Right renal cortex interstitium (tissue), 3 donors: ENCODE data around the gene SLC12A3. TPM values are rescaled to one million over a fixed set of nuclear protein-coding genes. Genes with fewer than 3 reads are reported as not detected.

Source experiments
- DNase-seq, 3 donors: peaks; one replicate each; pipeline ENCODE4 v3.0.0-alpha.2; 2013; ENCODE audit warnings: low read depth in 3 of 3, low spot score in 2 of 3
- polyA plus RNA-seq, 3 donors: library from polyadenylated mRNA; unstranded; fragments of 120-200 nt; gene quantifications; one replicate each; pipeline ENCODE4 v1.2.1, GENCODE V29; 2013; ENCODE audit not compliant: insufficient read length in 3 of 3

The SLC12A3 gene
- polyA plus RNA-seq, 3 donors = 39.3 to 61.0 (median 39.5) TPM

DNA sequence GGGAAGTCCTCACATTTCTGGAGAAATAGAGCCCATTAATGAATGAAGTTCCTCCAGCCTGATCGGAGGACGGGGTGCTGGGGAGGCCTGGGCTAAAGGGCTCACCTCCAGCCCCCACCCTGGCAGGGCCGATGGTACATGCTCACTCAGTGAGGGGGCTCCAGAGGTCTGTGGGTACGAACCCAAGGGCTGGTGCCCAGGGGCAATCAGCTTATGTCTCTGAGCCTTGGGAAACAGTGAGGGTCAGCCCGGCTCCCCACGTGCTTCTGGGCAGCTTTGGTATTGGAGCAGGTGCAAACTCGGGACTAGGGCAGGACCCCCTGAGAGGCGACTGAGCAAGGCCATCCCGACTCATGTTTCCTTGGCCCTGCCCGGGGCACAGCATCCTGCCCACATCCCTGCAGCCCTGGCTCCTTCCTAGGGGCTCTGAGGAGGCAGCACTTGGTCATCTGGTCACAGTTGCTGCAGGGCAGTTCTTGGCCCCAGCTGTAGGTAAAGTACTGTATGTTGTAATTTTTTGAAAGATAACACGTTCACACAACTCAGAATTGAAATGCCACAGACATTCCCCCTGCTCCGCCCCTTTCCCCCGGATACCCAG, 95.8 kb downstream of the SLC12A3 start:
- no peak for DNase-seq

DNA sequence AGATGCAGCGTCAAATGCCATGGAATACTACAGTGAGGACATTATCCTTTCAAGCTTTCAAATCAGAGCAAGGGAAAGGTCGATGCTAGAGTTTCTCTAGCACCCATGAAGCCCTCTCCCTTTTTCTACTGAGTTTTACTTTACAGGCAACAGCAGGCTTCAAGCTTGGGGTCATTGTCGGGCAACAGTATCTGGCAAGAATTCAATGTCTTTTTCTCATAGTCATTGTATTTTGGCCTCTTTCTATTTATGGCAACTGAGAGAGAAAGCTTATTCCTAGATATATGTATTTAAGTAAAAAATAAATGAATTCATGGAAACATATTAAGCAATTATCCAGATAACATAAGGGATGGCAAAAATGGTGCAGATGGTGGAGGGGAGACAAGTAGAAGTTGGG, 96.4 kb downstream of the SLC12A3 start:
- no peak for DNase-seq

- no peak for DNase-seq
Observed at GRCh38 chr16:56961851-56962281, 96.9 kb downstream of the SLC12A3 start, which contains the start of gene CETP. TSS of gene CETP (plus strand) at chr16:56961950. CDS start at chr16:56961980, 30 bp downstream.

DNA sequence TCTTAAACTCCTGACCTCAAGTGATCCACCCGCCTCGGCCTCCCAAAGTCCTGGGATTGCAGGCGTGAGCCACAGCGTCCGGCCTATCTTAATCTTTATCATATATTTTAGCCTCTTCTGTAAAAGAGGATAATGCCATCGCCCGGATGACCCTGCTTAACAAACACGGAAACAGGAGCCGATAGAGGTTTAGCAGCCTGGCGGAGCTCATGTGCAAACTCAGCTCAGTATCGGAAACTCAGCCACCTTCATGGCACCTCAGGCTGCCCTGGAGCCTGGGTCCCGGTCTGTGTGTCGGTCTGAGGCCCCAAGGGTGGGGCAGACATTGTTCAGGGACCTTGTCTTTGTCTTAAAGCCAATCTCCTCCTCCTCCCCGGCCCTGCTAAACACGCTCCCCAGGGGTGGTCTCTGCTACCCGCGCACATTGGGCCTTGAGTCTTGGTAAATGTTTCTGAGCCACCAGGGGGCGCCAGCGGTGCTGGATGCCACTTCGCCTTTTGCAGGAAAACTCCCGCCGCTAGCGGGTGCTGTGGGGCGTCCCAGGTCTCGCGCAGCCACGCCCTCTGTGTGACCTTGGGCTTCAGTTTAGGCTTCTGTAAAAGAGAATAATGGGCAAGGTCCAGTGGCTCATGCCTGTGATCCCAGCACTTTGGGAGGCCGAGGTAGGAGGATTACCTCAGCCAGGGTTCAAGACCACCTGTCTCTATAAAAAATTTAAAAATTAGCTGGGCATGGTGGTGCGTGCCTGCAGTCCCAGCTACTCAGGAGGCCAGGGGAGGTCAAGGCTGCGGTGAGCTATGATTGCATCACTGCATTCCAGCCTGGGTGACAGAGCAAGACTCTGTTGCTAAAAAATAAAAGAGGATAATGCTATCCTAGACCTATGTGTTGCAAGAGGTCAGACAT, 99.5 kb downstream of the SLC12A3 start:
- peak in 1 of 3 donors; percentile 61 for DNase-seq

Other genes with a start within 250 kb of the SLC12A3 start
- gene MT1E, start 239.4 kb upstream of the SLC12A3 start, polyA plus RNA-seq = 10 to 100 TPM; 20.7 to 35.2 (median 24.9) TPM
- not detected for gene MT1M, start 232.5 kb upstream of the SLC12A3 start, polyA plus RNA-seq
- gene MT1A, start 226.5 kb upstream of the SLC12A3 start, polyA plus RNA-seq = not detected
- gene MT1B, start 213.3 kb upstream of the SLC12A3 start, polyA plus RNA-seq = not detected
- gene MT1F, start 207.2 kb upstream of the SLC12A3 start, polyA plus RNA-seq = 10 to 100 TPM; 49.5 to 56.3 (median 54.3) TPM
- gene MT1G, start 197.1 kb upstream of the SLC12A3 start, polyA plus RNA-seq = 10 to 100 TPM; 20.7 to 74.0 (median 51.1) TPM
- gene MT1H, start 195.4 kb upstream of the SLC12A3 start, polyA plus RNA-seq = 10 to 100 TPM in 2 of 3 donors, 1 to 10 TPM in 1; 3.8 to 23.4 (median 12.6) TPM
- gene MT1X, start 182.7 kb upstream of the SLC12A3 start, polyA plus RNA-seq = 10 to 100 TPM; 24.8 to 34.0 (median 26.2) TPM
- gene NUP93, start 135.1 kb upstream of the SLC12A3 start, polyA plus RNA-seq = 10 to 100 TPM; 78.0 to 85.4 (median 81.1) TPM
- gene HERPUD1, start 66.9 kb downstream of the SLC12A3 start, polyA plus RNA-seq = 100 to 1,000 TPM; 120 to 152 (median 144) TPM
- 10 to 100 TPM; 13.4 to 16.0 (median 14.7) TPM for gene CETP, start 96.7 kb downstream of the SLC12A3 start, polyA plus RNA-seq
- gene NLRC5, start 124.3 kb downstream of the SLC12A3 start, polyA plus RNA-seq = 1 to 10 TPM; 2.3 to 4.0 (median 2.8) TPM
- 10 to 100 TPM; 33.9 to 37.7 (median 34.3) TPM for gene CPNE2, start 227.4 kb downstream of the SLC12A3 start, polyA plus RNA-seq